H1 (cell line): ENCODE results near the gene ALAS1.

ENCODE experiments used
- CEBPB ChIP-seq: IDR thresholded peaks from 2 replicates; pipeline ENCODE4 v1.6.1; 2012; ENCODE audit warnings: low read depth, low read length
- CTCF ChIP-seq, 3 experiments: IDR thresholded peaks; 1 replicate in 2 of 3; 2 replicates in 1 of 3; pipeline versions ENCODE4 v1.5.1 to v1.6.1; 2011; ENCODE audit warnings: low read length in 3 of 3, mild to moderate bottlenecking in 3 of 3, inconsistent platforms in 2 of 3, low read depth in 1 of 3, moderate library complexity in 1 of 3; ENCODE audit not compliant: insufficient read depth in 1 of 3; ENCODE audit errors: control extremely low read depth in 1 of 3
- EZH2 ChIP-seq: fragments of 200-600 bp; sonication (generic); IDR thresholded peaks from 2 replicates; pipeline ENCODE4 v1.7.1; 2012; ENCODE audit warnings: low read depth, mild to moderate bottlenecking, moderate library complexity, low read length, inconsistent platforms; ENCODE audit not compliant: severe bottlenecking
- GABPA ChIP-seq: IDR thresholded peaks from 2 replicates; pipeline ENCODE4 v1.6.1; 2011; ENCODE audit warnings: mild to moderate bottlenecking, low read length, moderate library complexity, borderline replicate concordance; ENCODE audit not compliant: insufficient read depth
- GTF2F1 ChIP-seq: IDR thresholded peaks from 2 replicates; pipeline ENCODE4 v1.6.1; 2012; ENCODE audit warnings: low read depth, low read length, improper control_type of control experiment, borderline replicate concordance
- POLR2A ChIP-seq, 2 experiments: IDR thresholded peaks; 1 replicate in 1 of 2; 2 replicates in 1 of 2; pipeline ENCODE4 v1.6.1; 2011; ENCODE audit warnings: low read depth in 2 of 2, low read length in 2 of 2, mild to moderate bottlenecking in 2 of 2; ENCODE audit errors: control extremely low read depth in 1 of 2
- POLR2AphosphoS5 ChIP-seq: IDR thresholded peaks from 2 replicates; pipeline ENCODE4 v1.6.1; 2011; ENCODE audit warnings: low read depth, low read length
- POU5F1 ChIP-seq: IDR thresholded peaks from 2 replicates; pipeline ENCODE4 v1.6.1; 2011; ENCODE audit warnings: low read depth, mild to moderate bottlenecking, low read length, moderate library complexity
- RAD21 ChIP-seq, 2 experiments: IDR thresholded peaks in 1 of 2; conservative IDR thresholded peaks in 1 of 2; 2 replicates each; pipeline ENCODE4 v1.6.1; 2011; ENCODE audit warnings: low read depth in 2 of 2, low read length in 2 of 2, improper control_type of control experiment in 1 of 2, inconsistent platforms in 1 of 2, mild to moderate bottlenecking in 1 of 2, moderate library complexity in 1 of 2
- RXRA ChIP-seq: IDR thresholded peaks from 2 replicates; pipeline ENCODE4 v1.6.1; 2011; ENCODE audit warnings: low read depth, mild to moderate bottlenecking, low read length, moderate library complexity; ENCODE audit not compliant: insufficient read depth
- SIX5 ChIP-seq: IDR thresholded peaks from 2 replicates; pipeline ENCODE4 v1.6.1; 2011; ENCODE audit warnings: mild to moderate bottlenecking, low read depth, low read length
- SP1 ChIP-seq: IDR thresholded peaks from 2 replicates; pipeline ENCODE4 v1.6.1; 2011; ENCODE audit warnings: low read depth, low read length

- TF ChIP-seq SIX5 (no peak), SP1 (no peak), RXRA (no peak), POLR2A (IDR thresholded peaks at IDR 0.05; ENCODE audit: control extremely low read depth in 1 of 2, low read depth in 2 of 2, low read length in 2 of 2) (no peak), POLR2AphosphoS5 (no peak), GTF2F1 (no peak), CTCF (IDR thresholded peaks at IDR 0.05; ENCODE audit: control extremely low read depth in 1 of 3, insufficient read depth in 1 of 3, low read depth in 1 of 3, low read length in 3 of 3) (no peak), GABPA (no peak), RAD21 (IDR thresholded peaks at IDR 0.05 in 1 of 2, conservative IDR thresholded peaks at IDR 0.05 in 1 of 2; ENCODE audit: low read depth in 2 of 2, low read length in 2 of 2) (no peak), EZH2 (no peak), POU5F1 (no peak), CEBPB (no peak)
Measured at GRCh38 chr3:52172262-52172757, 25.6 kb upstream of the ALAS1 start.
